SK-N-SH treated with all-trans-retinoic acid at 6 μM for 48 hours (cell line): ENCODE data around the gene ARRDC2.

ENCODE experiments used
- ATAC-seq: fragments of 200-7000 bp; cut with Tn5 transposase; 3 replicates; pipeline ENCODE4 v1.9.1; 2020; ENCODE audit warnings: mild to moderate bottlenecking, moderate library complexity
- ARNTL ChIP-seq: fragments of 450-650 bp; formaldehyde crosslinking; IDR thresholded peaks from 2 replicates; pipeline ENCODE4 v1.5.0; 2020; ENCODE audit warnings: low read depth, mild to moderate bottlenecking, moderate library complexity, borderline replicate concordance
- BACH2 ChIP-seq: fragments of 250-450 bp; sonication (Bioruptor Pico); IDR thresholded peaks from 2 replicates; pipeline ENCODE4 v1.9.0; 2021; ENCODE audit warnings: mild to moderate bottlenecking, borderline replicate concordance
- CSDC2 ChIP-seq: fragments of 250-450 bp; sonication (Bioruptor Pico); IDR thresholded peaks from 2 replicates; pipeline ENCODE4 v1.5.0; 2020; ENCODE audit warnings: mild to moderate bottlenecking, moderate library complexity
- GLIS3 ChIP-seq: fragments of 250-450 bp; sonication (Bioruptor Pico); IDR thresholded peaks from 2 replicates; pipeline ENCODE4 v1.5.0; 2020; ENCODE audit warnings: mild to moderate bottlenecking, moderate library complexity
- ISL1 ChIP-seq: fragments of 250-450 bp; sonication (Bioruptor Pico); IDR thresholded peaks from 2 replicates; pipeline ENCODE4 v2.1.2; 2022; ENCODE audit warnings: mild to moderate bottlenecking, moderate library complexity
- OSR1 ChIP-seq: fragments of 250-450 bp; sonication (Bioruptor Pico); IDR thresholded peaks from 2 replicates; pipeline ENCODE4 v1.8.0; 2022; ENCODE audit warnings: moderate library complexity, mild to moderate bottlenecking, inconsistent platforms
- PATZ1 ChIP-seq: fragments of 250-450 bp; sonication (Bioruptor Pico); IDR thresholded peaks from 2 replicates; pipeline ENCODE4 v1.8.0; 2020; ENCODE audit warnings: mild to moderate bottlenecking, moderate library complexity, borderline replicate concordance
- PPARA ChIP-seq: fragments of 250-450 bp; sonication (Bioruptor Pico); IDR thresholded peaks from 2 replicates; pipeline ENCODE4 v1.5.0; 2020; ENCODE audit warnings: mild to moderate bottlenecking, borderline replicate concordance
- RARB ChIP-seq: fragments of 250-450 bp; sonication (Bioruptor Pico); IDR thresholded peaks from 2 replicates; pipeline ENCODE4 v1.8.0; 2021; ENCODE audit warnings: mild to moderate bottlenecking, moderate library complexity
- SNAI2 ChIP-seq: fragments of 250-450 bp; sonication (Bioruptor Pico); IDR thresholded peaks from 2 replicates; pipeline ENCODE4 v1.5.0; 2020; ENCODE audit warnings: mild to moderate bottlenecking, moderate library complexity
- TOX ChIP-seq: fragments of 250-450 bp; sonication (Bioruptor Pico); IDR thresholded peaks from 2 replicates; pipeline ENCODE4 v1.8.0; 2021; ENCODE audit warnings: mild to moderate bottlenecking, moderate library complexity, borderline replicate concordance
- ZC3H10 ChIP-seq: fragments of 250-450 bp; sonication (Bioruptor Pico); IDR thresholded peaks from 2 replicates; pipeline ENCODE4 v1.5.1; 2021; ENCODE audit warnings: mild to moderate bottlenecking, moderate library complexity
- ZFP3 ChIP-seq: fragments of 250-450 bp; sonication (Bioruptor Pico); IDR thresholded peaks from 2 replicates; pipeline ENCODE4 v1.5.0; 2020; ENCODE audit warnings: mild to moderate bottlenecking, moderate library complexity
- ZFP30 ChIP-seq: fragments of 450-650 bp; formaldehyde crosslinking; IDR thresholded peaks from 2 replicates; pipeline ENCODE4 v1.5.0; 2022; ENCODE audit warnings: mild to moderate bottlenecking, moderate library complexity
- ZNF565 ChIP-seq: fragments of 450-650 bp; formaldehyde crosslinking; conservative IDR thresholded peaks from 2 replicates; pipeline ENCODE4 v1.5.0; 2020; ENCODE audit warnings: low read depth, mild to moderate bottlenecking, moderate library complexity
- ZNF70 ChIP-seq: fragments of 450-650 bp; formaldehyde crosslinking; IDR thresholded peaks from 2 replicates; pipeline ENCODE4 v1.5.0; 2020; ENCODE audit warnings: mild to moderate bottlenecking, moderate library complexity
- ZNF8 ChIP-seq: fragments of 450-650 bp; formaldehyde crosslinking; IDR thresholded peaks from 2 replicates; pipeline ENCODE4 v1.5.0; 2020; ENCODE audit warnings: mild to moderate bottlenecking, moderate library complexity
- TF ChIP-seq, protein P1 (sequence below): fragments of 250-450 bp; sonication (Bioruptor Pico); IDR thresholded peaks from 2 replicates; pipeline ENCODE4 v1.5.1; 2020; ENCODE audit warnings: low read depth, mild to moderate bottlenecking, moderate library complexity
- TF ChIP-seq, protein P2 (sequence below): fragments of 250-450 bp; sonication (Bioruptor Pico); IDR thresholded peaks from 2 replicates; pipeline ENCODE4 v1.8.0; 2021; ENCODE audit warnings: low read depth, mild to moderate bottlenecking, moderate library complexity, borderline replicate concordance
- TF ChIP-seq, protein P3 (sequence below): fragments of 250-450 bp; sonication (Bioruptor Pico); IDR thresholded peaks from 2 replicates; pipeline ENCODE4 v1.5.0; 2020; ENCODE audit warnings: mild to moderate bottlenecking, moderate library complexity
- TF ChIP-seq, protein P4 (sequence below): fragments of 250-450 bp; sonication (Bioruptor Pico); IDR thresholded peaks from 2 replicates; pipeline ENCODE4 v1.5.1; 2021; ENCODE audit warnings: mild to moderate bottlenecking, moderate library complexity

The ARRDC2 gene

DNA sequence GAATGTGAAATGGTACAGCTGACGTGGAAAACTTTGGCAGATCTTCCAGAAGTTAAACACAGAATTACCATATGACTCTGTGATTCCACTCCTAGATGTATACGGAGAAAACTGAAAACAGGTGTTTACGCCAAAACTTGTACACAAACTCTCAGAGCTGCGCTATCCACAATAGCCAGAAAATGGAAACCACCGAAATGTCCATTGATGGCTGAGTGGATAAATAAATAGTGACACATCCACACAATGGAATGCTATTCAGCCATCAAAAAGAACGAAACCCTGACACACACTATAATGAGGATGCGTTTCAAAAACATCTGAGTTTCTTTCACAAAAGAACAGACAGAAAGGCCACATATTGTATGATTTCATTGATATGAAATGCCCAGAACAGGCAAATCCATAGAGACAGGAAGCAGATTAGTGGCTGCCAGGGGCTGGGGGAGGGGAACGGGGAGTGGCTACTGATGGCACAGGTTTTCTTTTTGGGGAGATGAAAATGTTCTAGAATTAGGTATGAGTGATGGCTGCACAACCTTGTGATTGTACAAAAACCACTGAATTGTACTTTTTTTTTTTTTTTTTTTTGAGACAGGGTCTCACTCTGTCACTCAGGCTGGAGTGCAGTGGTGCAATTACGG, 45.7 kb downstream of the ARRDC2 start:
- TF ChIP-seq ISL1 = no peak
- TF ChIP-seq OSR1 (CRISPR knock-in tag) = no peak
- no peak for TF ChIP-seq BACH2 (CRISPR knock-in tag)
- no peak for TF ChIP-seq GLIS3
- no peak for TF ChIP-seq ZNF565 (CRISPR knock-in tag)
- TF ChIP-seq ZFP3 (CRISPR knock-in tag) = no peak
- TF ChIP-seq RARB (CRISPR knock-in tag) = no peak
- no peak for TF ChIP-seq PATZ1
- TF ChIP-seq, protein P1, sequence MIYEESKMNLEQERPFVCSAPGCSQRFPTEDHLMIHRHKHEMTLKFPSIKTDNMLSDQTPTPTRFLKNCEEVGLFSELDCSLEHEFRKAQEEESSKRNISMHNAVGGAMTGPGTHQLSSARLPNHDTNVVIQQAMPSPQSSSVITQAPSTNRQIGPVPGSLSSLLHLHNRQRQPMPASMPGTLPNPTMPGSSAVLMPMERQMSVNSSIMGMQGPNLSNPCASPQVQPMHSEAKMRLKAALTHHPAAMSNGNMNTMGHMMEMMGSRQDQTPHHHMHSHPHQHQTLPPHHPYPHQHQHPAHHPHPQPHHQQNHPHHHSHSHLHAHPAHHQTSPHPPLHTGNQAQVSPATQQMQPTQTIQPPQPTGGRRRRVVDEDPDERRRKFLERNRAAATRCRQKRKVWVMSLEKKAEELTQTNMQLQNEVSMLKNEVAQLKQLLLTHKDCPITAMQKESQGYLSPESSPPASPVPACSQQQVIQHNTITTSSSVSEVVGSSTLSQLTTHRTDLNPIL (CRISPR knock-in tag) = no peak
- TF ChIP-seq PPARA (CRISPR knock-in tag) = no peak
- no peak for TF ChIP-seq ZFP30 (CRISPR knock-in tag)
- TF ChIP-seq ARNTL = no peak
- TF ChIP-seq SNAI2 (CRISPR knock-in tag) = no peak
- peak; percentile 19 for ATAC-seq

DNA sequence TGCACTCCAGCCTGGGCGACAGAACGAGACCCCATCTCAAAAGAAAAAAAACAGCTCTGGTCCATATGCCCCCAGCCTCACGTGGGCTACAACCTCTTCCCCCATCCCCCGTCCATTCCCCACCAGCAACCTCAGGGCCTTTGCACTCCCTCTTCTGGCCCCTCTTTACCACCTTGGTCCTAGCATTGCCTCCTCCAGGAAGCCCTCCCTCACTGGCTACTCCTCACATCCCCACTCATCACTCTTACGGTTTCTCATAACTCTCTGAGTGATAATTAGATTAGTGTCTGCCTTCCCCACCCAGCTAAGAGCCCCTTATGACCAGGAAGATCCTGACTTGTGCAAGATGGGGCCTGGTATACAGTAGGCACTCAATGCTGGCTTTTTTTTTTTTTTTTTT, 48.0 kb downstream of the ARRDC2 start:
- ATAC-seq = no peak
- TF ChIP-seq ARNTL = no peak
- TF ChIP-seq, protein P1 (CRISPR knock-in tag) = no peak
- TF ChIP-seq TOX = no peak

GRCh38 chr19:18057557-18057956, 49.6 kb downstream of the ARRDC2 start:
- ATAC-seq = no peak
- TF ChIP-seq ZNF70 (CRISPR knock-in tag) (no peak), GLIS3 (no peak), ZFP30 (CRISPR knock-in tag) (no peak), ZC3H10 (CRISPR knock-in tag) (no peak), OSR1 (CRISPR knock-in tag) (no peak), BACH2 (CRISPR knock-in tag) (no peak), SNAI2 (CRISPR knock-in tag) (no peak), ZFP3 (CRISPR knock-in tag) (no peak), ZNF565 (CRISPR knock-in tag) (no peak), ZNF8 (CRISPR knock-in tag) (no peak), RARB (CRISPR knock-in tag) (no peak), CSDC2 (CRISPR knock-in tag) (no peak)
- TF ChIP-seq, protein P1 (CRISPR knock-in tag) = no peak
- TF ChIP-seq, protein P2, sequence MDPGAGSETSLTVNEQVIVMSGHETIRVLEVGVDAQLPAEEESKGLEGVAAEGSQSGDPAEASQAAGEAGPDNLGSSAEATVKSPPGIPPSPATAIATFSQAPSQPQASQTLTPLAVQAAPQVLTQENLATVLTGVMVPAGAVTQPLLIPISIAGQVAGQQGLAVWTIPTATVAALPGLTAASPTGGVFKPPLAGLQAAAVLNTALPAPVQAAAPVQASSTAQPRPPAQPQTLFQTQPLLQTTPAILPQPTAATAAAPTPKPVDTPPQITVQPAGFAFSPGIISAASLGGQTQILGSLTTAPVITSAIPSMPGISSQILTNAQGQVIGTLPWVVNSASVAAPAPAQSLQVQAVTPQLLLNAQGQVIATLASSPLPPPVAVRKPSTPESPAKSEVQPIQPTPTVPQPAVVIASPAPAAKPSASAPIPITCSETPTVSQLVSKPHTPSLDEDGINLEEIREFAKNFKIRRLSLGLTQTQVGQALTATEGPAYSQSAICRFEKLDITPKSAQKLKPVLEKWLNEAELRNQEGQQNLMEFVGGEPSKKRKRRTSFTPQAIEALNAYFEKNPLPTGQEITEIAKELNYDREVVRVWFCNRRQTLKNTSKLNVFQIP (CRISPR knock-in tag) = no peak
- TF ChIP-seq, protein P3, sequence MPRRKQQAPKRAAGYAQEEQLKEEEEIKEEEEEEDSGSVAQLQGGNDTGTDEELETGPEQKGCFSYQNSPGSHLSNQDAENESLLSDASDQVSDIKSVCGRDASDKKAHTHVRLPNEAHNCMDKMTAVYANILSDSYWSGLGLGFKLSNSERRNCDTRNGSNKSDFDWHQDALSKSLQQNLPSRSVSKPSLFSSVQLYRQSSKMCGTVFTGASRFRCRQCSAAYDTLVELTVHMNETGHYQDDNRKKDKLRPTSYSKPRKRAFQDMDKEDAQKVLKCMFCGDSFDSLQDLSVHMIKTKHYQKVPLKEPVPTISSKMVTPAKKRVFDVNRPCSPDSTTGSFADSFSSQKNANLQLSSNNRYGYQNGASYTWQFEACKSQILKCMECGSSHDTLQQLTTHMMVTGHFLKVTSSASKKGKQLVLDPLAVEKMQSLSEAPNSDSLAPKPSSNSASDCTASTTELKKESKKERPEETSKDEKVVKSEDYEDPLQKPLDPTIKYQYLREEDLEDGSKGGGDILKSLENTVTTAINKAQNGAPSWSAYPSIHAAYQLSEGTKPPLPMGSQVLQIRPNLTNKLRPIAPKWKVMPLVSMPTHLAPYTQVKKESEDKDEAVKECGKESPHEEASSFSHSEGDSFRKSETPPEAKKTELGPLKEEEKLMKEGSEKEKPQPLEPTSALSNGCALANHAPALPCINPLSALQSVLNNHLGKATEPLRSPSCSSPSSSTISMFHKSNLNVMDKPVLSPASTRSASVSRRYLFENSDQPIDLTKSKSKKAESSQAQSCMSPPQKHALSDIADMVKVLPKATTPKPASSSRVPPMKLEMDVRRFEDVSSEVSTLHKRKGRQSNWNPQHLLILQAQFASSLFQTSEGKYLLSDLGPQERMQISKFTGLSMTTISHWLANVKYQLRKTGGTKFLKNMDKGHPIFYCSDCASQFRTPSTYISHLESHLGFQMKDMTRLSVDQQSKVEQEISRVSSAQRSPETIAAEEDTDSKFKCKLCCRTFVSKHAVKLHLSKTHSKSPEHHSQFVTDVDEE = no peak
- TF ChIP-seq, protein P4, sequence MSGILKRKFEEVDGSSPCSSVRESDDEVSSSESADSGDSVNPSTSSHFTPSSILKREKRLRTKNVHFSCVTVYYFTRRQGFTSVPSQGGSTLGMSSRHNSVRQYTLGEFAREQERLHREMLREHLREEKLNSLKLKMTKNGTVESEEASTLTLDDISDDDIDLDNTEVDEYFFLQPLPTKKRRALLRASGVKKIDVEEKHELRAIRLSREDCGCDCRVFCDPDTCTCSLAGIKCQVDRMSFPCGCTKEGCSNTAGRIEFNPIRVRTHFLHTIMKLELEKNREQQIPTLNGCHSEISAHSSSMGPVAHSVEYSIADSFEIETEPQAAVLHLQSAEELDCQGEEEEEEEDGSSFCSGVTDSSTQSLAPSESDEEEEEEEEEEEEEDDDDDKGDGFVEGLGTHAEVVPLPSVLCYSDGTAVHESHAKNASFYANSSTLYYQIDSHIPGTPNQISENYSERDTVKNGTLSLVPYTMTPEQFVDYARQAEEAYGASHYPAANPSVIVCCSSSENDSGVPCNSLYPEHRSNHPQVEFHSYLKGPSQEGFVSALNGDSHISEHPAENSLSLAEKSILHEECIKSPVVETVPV = no peak
